Hepatocyte (in vitro differentiated cells): ENCODE results near the gene LIMA1.

Experiments used
- CTCF ChIP-seq: fragments of 200-600 bp; sonication (generic); IDR thresholded peaks from 2 replicates; pipeline ENCODE4 v1.5.1; 2016; ENCODE audit warnings: antibody characterized with exemption, mild to moderate bottlenecking; ENCODE audit not compliant: poor library complexity
- EZH2 ChIP-seq: fragments of 200-600 bp; sonication (generic); IDR thresholded peaks from 2 replicates; pipeline ENCODE4 v1.6.1; 2016; ENCODE audit warnings: antibody characterized with exemption, mild to moderate bottlenecking, borderline replicate concordance

DNA sequence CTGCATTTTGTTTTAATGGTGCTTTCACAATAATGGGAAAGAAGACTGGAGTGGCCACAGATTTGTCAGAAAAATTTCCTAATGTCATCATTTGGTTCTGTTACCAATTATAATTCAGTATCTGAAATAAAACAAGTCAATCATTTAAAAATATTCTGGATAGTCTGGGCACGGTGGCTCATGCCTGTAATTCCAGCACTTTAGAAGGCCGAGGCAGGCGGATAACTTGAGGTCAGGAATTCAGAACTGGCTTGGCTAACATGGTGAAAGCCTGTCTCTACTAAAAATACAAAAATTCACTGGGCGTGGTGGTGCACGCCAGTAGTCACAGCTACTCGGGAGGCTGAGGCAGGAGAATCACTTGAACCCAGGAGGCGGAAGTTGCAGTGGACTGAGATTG is 4.0 kb upstream of the LIMA1 start:
- TF ChIP-seq CTCF: no peak
- no peak for TF ChIP-seq EZH2
